Transverse colon (tissue), 4 donors: ENCODE measurements around the gene NEK6. TPM values are rescaled to one million over a fixed set of nuclear protein-coding genes. Genes with fewer than 3 reads are reported as not detected.

ENCODE experiments used
- DNase-seq: peaks from one replicate; pipeline ENCODE4 v3.0.0-alpha.2; 2019
- H3K27ac ChIP-seq, 4 donors: fragments of 200-600 bp; sonication (generic); 2 replicates each; pipeline ENCODE4 v1.5.1; 2016 to 2018; ENCODE audit warnings: inconsistent platforms in 4 of 4
- H3K27me3 ChIP-seq: fragments of 200-600 bp; sonication (generic); 2 replicates; pipeline ENCODE4 v1.5.1; 2017; ENCODE audit warnings: inconsistent platforms
- H3K36me3 ChIP-seq, 4 donors: fragments of 200-600 bp; sonication (generic); 2 replicates each; pipeline ENCODE4 v1.5.1; 2017 to 2019; ENCODE audit warnings: inconsistent platforms in 4 of 4
- H3K4me1 ChIP-seq, 4 donors: fragments of 200-600 bp; sonication (generic); 2 replicates each; pipeline ENCODE4 v1.5.1; 2017 to 2020; ENCODE audit warnings: inconsistent platforms in 4 of 4
- H3K4me3 ChIP-seq, 4 donors: fragments of 200-600 bp; sonication (generic); 1 replicate in 1 of 4; 2 replicates in 3 of 4; pipeline versions ENCODE4 v1.5.1 to v1.6.1; 2017 to 2019; ENCODE audit warnings: inconsistent platforms in 4 of 4
- H3K9me3 ChIP-seq, 2 donors: fragments of 200-600 bp; sonication (generic); 2 replicates each; pipeline ENCODE4 v1.5.1; 2017 to 2019; ENCODE audit warnings: inconsistent platforms in 2 of 2
- CTCF ChIP-seq, 5 experiments: fragments of 200-600 bp in 3 of 5; fragments of 450-650 bp in 2 of 5; sonication (generic) in 3 of 5; IDR thresholded peaks; 1 replicate in 2 of 5; 2 replicates in 3 of 5; pipeline ENCODE4 v1.5.1; 2016 to 2017; ENCODE audit warnings: antibody characterized with exemption in 5 of 5, inconsistent platforms in 3 of 5, mild to moderate bottlenecking in 2 of 5, moderate library complexity in 1 of 5
- EP300 ChIP-seq: sonication (generic); formaldehyde crosslinking; IDR thresholded peaks from one replicate; pipeline ENCODE4 v1.6.1; 2017; ENCODE audit warnings: antibody characterized with exemption, low read depth
- POLR2A ChIP-seq: fragments of 450-650 bp; IDR thresholded peaks from one replicate; pipeline ENCODE4 v1.6.1; 2016; ENCODE audit warnings: antibody characterized with exemption, mild to moderate bottlenecking, moderate library complexity
- POLR2AphosphoS5 ChIP-seq, 3 donors: sonication (generic); formaldehyde crosslinking; IDR thresholded peaks; one replicate each; pipeline ENCODE4 v1.6.1; 2016; ENCODE audit warnings: antibody characterized with exemption in 3 of 3
- WGBS, 2 donors: methylation state at CpG; one replicate each; pipeline ENCODE4 v1.1.5; 2018; ENCODE audit warnings: low coverage in 1 of 2; 5-methylcytosine and 5-hydroxymethylcytosine counted together
- in situ Hi-C, 4 donors: fragments of 200-750 bp; cut with MboI; loops; one replicate each; pipeline versions ENCODE4 v1.15.0 to v1.15.1; 2017; ENCODE audit warnings: low sequenced_read_pairs in 3 of 4, low pct_ligation_motif_present in 1 of 4, low pct_unique_long_range_greater_than_20kb in 1 of 4
- intact Hi-C: fragments of 100-400 bp; cut with DNase I; formaldehyde crosslinking; loops from one replicate; pipeline ENCODE4 v1.15.1; 2023; ENCODE audit warnings: low total_unique reads
- total RNA-seq, 4 donors: library from RNA; depleted of rRNA; stranded (reverse); fragments of >200 nt; gene quantifications; one replicate each; pipeline ENCODE4 v1.1.0, GENCODE V29; 2016

Gene NEK6
- total RNA-seq, 4 donors from 2014 or later: 12.3 to 31.1 (median 21.6) TPM

- Histone ChIP-seq H3K27me3 (no peaks in the 10 kb centered on the region), H3K4me1 (no peaks in the 10 kb centered on the region), H3K36me3 (peaks cover 0 to 13% (median 6%) of the 10 kb centered on the region in 4 donors), H3K4me3 (no peak overlapping the region), H3K27ac (no peak overlapping the region), H3K9me3 (no peaks in the 10 kb centered on the region)
- TF ChIP-seq CTCF (IDR thresholded peaks at IDR 0.05) (no peak), POLR2AphosphoS5 (IDR thresholded peaks at IDR 0.05) (no peak), EP300 (no peak), POLR2A (no peak)
- intact Hi-C loops: no loop called here
- in situ Hi-C loops: no loop called here
- DNase-seq: no peak
- 87% methylated on average over 3 to 26 of the region's 28 CpGs for WGBS, 2 donors
Observed at GRCh38 chr9:124332361-124333202, 74.8 kb downstream of the NEK6 start.

- in situ Hi-C loops (no loop called here), intact Hi-C loops (no loop called here)
- H3K4me3 ChIP-seq: no peak overlapping the region
- 95% methylated on average over 7 of the region's 7 CpGs; no CpG with 5 or more reads in 1 of the 2 donors for WGBS, 2 donors
- H3K27me3 ChIP-seq: no peaks in the 10 kb centered on the region
- no peaks in the 10 kb centered on the region for H3K9me3 ChIP-seq
- peaks cover 0 to 14% (median 6%) of the 10 kb centered on the region in 4 donors for H3K36me3 ChIP-seq
- TF ChIP-seq POLR2A (no peak), CTCF (IDR thresholded peaks at IDR 0.05) (no peak), EP300 (no peak)
- no peaks in the 10 kb centered on the region for H3K4me1 ChIP-seq
- DNase-seq: no peak
- no peak overlapping the region for H3K27ac ChIP-seq
Observed at GRCh38 chr9:124333203-124333579, 75.4 kb downstream of the NEK6 start.

- Histone ChIP-seq H3K27me3 (no peaks in the 10 kb centered on the region), H3K4me1 (no peaks in the 10 kb centered on the region), H3K27ac (no peak overlapping the region), H3K9me3 (no peaks in the 10 kb centered on the region), H3K36me3 (peaks cover 0 to 8% (median 1%) of the 10 kb centered on the region in 4 donors), H3K4me3 (no peak overlapping the region)
- intact Hi-C loops (no loop called here), in situ Hi-C loops (no loop called here)
- 67 to 93% methylated on average over 1 to 15 of the region's 15 CpGs for WGBS, 2 donors
- TF ChIP-seq POLR2AphosphoS5 (IDR thresholded peaks at IDR 0.05) (no peak), POLR2A (no peak), CTCF (IDR thresholded peaks at IDR 0.05) (no peak), EP300 (no peak)
- no peak for DNase-seq
Observed at GRCh38 chr9:124334568-124335319, 77.0 kb downstream of the NEK6 start.

GRCh38 chr9:124335320-124335707, 77.6 kb downstream of the NEK6 start:
- intact Hi-C loops: no loop called here
- no peaks in the 10 kb centered on the region for H3K9me3 ChIP-seq
- no peak overlapping the region for H3K4me3 ChIP-seq
- peaks cover 0 to 8% (median 0%) of the 10 kb centered on the region in 4 donors for H3K36me3 ChIP-seq
- no peak for TF ChIP-seq POLR2AphosphoS5 (IDR thresholded peaks at IDR 0.05)
- no peak for TF ChIP-seq CTCF (IDR thresholded peaks at IDR 0.05)
- TF ChIP-seq EP300: no peak
- no peak for TF ChIP-seq POLR2A
- WGBS, 2 donors: 87% methylated on average over 14 of the region's 14 CpGs; no CpG with 5 or more reads in 1 of the 2 donors
- no peaks in the 10 kb centered on the region for H3K4me1 ChIP-seq
- no peak for DNase-seq
- H3K27ac ChIP-seq: no peak overlapping the region
- no peaks in the 10 kb centered on the region for H3K27me3 ChIP-seq
- in situ Hi-C loops: no loop called here
